Coronary artery (tissue), 2 donors: ENCODE results near the gene MFGE8.

ENCODE experiments used
- DNase-seq: peaks from one replicate; pipeline ENCODE4 v3.0.0-alpha.2; 2017; ENCODE audit warnings: low spot score
- H3K27ac ChIP-seq, 2 donors: fragments of 200-600 bp; sonication (generic); one replicate each; pipeline ENCODE4 v1.5.1; 2016 to 2019
- H3K4me3 ChIP-seq: fragments of 200-600 bp; sonication (generic); 2 replicates; pipeline ENCODE4 v1.5.1; 2016; ENCODE audit warnings: mild to moderate bottlenecking, moderate library complexity
- TF ChIP-seq, protein P1 (sequence below): fragments of 200-600 bp; sonication (generic); IDR thresholded peaks from one replicate; pipeline ENCODE4 v1.5.1; 2019; ENCODE audit warnings: antibody characterized with exemption

MFGE8 gene

DNA sequence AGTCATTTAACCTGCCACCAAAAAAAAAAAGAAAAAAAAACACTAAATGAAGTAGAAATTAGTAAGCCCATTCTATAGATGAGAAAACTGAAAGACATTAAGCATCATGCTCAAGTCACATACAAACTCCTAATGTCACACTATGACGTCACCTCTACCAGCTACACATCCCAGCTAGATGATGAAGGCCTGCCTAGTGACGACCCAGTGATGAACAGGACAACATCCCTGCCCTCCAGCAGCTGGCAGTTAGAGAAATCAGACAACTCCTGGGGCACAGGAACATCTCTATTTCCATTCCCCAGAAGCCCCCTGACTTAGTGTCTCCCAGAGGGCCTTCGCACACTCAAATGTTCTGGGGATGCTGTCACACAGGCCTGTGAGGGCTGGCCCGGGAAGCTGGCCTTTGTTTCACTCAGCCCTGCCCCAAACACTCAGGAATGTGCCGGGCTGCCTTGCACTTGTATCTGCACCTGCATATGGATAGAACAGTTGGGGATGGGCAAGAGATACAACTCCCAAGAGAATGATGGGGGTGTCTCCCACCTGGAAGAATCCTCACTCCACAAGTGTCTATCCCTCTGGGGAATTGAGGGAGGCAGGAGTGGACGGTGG is 10.9 kb downstream of the MFGE8 start:
- DNase-seq, result no peak
- TF ChIP-seq, protein P1, sequence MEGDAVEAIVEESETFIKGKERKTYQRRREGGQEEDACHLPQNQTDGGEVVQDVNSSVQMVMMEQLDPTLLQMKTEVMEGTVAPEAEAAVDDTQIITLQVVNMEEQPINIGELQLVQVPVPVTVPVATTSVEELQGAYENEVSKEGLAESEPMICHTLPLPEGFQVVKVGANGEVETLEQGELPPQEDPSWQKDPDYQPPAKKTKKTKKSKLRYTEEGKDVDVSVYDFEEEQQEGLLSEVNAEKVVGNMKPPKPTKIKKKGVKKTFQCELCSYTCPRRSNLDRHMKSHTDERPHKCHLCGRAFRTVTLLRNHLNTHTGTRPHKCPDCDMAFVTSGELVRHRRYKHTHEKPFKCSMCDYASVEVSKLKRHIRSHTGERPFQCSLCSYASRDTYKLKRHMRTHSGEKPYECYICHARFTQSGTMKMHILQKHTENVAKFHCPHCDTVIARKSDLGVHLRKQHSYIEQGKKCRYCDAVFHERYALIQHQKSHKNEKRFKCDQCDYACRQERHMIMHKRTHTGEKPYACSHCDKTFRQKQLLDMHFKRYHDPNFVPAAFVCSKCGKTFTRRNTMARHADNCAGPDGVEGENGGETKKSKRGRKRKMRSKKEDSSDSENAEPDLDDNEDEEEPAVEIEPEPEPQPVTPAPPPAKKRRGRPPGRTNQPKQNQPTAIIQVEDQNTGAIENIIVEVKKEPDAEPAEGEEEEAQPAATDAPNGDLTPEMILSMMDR, result no peak
- Histone ChIP-seq H3K27ac (peak overlapping the region; percentile 72 to 90), H3K4me3 (no peak overlapping the region)

DNA sequence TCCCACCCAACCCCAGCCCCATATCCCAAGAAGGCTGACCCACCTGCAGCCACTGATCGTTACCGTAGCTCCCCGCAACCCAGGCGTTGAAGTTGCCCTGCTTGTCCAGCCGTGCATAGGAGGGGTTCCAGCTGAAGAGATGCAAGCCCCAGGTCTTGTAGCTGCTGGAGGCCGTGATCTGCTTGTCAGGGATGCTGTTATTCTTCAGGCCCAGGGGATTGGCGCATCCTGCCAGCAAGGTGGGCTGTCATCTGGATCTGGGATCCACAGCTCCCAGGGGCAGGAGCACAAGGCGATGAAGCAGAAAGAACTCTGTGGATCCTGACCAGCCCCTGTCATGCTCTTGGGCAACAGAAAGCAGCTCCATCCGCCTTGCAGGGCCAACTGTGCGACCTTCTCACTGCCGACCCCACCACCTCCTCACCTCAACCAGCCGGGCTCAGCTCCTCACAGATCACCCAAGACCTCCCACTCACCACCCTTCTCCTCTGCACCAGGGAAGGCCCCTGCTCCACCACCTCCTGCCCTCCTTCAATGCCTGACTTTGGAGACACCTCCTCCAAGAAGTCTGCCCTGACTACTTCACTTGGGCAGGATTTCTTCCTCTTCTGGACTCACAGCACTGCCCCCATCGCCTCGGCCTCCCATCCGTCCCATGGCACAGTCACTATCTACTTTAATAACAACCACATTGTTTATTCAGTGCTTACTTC is 11.5 kb downstream of the MFGE8 start:
- TF ChIP-seq, protein P1, result no peak
- H3K4me3 ChIP-seq, result no peak overlapping the region
- H3K27ac ChIP-seq, result peak overlapping the region; percentile 72 to 90
- no peak for DNase-seq

DNA sequence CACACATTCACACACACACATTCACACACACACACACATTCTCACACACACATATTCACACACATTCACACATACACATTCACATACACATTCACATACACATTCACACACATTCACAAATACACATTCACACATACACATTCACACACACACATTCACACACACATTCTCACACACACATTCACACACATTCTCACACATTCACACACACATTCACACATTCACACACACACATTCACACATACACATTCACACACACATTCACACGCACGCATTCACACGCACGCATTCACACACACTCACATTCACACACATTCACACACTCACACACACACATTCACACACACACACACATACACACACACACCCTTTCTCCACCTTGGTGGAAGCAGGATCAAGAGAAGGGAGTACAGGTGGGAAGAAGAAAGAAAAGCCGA is 12.2 kb downstream of the MFGE8 start:
- Histone ChIP-seq H3K27ac (peak overlapping the region; percentile 72 to 90), H3K4me3 (no peak overlapping the region)
- DNase-seq, result no peak
- TF ChIP-seq, protein P1, result no peak

DNA sequence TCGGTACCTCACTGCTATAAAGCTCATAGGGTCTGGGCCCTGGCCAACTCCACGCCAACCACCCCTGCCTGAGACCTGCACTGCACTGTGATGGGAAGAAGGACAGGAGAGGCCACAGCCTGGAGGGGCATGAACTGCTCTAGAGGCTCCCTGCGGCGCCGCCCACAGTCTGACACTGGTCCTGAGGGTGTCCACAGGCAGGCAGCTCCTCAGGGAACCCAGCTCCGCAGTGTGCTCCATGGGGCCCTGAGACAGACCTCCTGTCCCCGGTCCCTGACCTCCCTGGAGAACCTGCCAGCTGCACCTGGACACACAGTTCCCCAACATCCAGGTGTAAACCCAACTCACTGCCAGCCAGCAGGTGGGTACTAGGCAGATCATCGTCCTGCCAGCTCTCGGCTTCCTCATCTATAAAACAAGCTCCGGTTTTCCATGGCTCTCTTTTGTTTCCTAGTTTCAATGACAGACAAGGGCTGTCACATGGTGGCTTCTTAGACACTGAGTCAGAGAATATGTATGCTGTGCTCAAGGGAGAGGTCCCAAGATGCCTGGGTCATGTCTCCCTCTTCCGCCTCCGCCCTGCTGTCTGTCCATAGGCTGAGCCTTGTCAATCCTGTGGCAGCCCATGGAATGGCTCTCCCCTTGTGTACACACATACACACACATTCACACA is 12.7 kb downstream of the MFGE8 start:
- TF ChIP-seq, protein P1, result no peak
- H3K4me3 ChIP-seq, result no peak overlapping the region
- no peak for DNase-seq
- H3K27ac ChIP-seq, result peak overlapping the region; percentile 72 to 90

DNA sequence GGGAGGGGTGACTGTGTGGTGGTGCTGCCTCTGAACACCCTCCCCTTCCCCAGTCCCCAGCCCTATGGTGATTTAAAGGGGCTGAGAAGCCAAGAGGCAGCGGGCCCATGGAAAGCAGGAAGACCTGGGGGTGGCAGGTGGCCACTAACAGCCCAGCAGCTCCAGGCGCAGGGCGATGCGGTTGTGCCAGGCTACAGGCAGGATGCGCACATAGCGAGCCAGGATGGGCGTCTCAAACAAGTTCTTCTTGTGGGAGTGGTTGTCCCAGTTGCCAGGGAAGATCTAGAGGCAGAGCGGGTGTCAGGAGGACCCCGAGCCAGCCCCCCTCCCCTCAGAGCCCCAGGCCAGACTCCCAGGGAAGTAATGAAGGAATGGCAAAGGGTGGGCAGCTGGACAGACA is 13.9 kb downstream of the MFGE8 start:
- no peak overlapping the region for H3K4me3 ChIP-seq
- peak overlapping the region; percentile 72 to 90 for H3K27ac ChIP-seq
- no peak for DNase-seq
- TF ChIP-seq, protein P1, result no peak

DNA sequence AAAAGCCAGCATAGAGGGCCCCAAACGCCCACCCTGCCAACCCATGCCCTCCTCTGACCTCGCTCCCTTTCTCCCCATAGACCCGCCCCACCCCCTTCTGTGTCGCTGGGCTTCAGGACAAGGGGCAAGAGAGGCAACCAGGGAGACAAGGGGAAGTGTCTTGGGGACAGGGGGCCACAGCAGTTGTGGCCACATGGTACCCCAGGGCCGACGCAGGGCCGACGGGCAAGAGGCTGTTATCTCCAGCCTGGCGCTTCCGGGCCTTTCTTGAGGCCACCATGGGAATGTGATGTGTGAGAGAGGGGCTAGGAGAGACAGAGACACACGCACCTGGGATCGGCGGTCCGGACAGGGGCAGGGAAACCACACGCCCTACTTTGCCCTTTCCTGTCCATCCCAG is 14.4 kb downstream of the MFGE8 start:
- DNase-seq, result no peak
- peak overlapping the region; percentile 72 to 90 for H3K27ac ChIP-seq
- TF ChIP-seq, protein P1, result no peak

More for the DNA sequence above, 14.4 kb downstream of the MFGE8 start:
- H3K4me3 ChIP-seq, result no peak overlapping the region
